Neural progenitor cell (in vitro differentiated cells): ENCODE measurements around the gene FARP2.

Experiments used
- CTCF ChIP-seq: fragments of 200-600 bp; sonication (generic); IDR thresholded peaks from 2 replicates; pipeline ENCODE4 v1.5.1; 2017; ENCODE audit warnings: antibody characterized with exemption, mild to moderate bottlenecking
- EZH2phosphoT487 ChIP-seq: fragments of 200-600 bp; sonication (generic); IDR thresholded peaks from 2 replicates; pipeline ENCODE4 v1.6.1; 2017; ENCODE audit warnings: antibody characterized with exemption

- TF ChIP-seq EZH2phosphoT487 (no peak), CTCF (no peak)
Measured at GRCh38 chr2:241312082-241312481, 44.0 kb upstream of the FARP2 start.
